ENCODE data around the gene CUX1. TPM values are rescaled to one million over a fixed set of nuclear protein-coding genes. Genes with fewer than 3 reads are reported as not detected.

Gene CUX1
- total and polyA plus RNA-seq, 2 donors (not counting 1 experiment from before 2014, with no cell fraction given), result 10.8 to 86.5 TPM

DNA sequence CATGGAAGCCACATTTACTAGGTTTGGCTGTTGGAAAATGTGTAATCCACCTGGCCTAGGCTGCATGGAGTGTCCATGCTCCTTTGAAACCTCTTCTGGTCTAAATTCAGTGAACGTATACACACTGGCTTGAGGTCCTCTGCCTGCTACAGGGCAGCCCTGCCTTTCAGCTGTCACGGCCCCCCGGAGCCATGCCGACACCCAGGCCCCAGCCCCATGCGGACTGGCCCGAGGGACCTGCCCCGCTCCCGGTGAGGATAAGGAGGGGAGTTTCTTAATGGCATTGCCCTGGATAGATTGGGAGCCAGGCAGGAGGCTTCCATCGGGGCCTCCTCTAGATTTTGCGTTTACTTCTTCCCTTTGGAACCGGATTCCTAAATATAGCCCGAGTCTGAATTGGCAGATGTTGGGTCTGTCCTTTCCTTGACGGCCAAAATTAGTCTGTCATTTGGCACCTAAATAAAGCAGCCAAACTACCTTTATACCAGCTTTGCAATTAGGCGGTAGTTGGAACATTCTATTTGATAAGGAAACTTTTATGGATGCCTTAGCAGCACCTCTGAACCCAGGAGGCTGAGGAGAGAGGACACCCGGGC, 397.1 kb downstream of the CUX1 start:
- TF ChIP-seq EZH2 (IDR thresholded peaks at IDR 0.05; ENCODE audit: borderline replicate concordance, insufficient read depth, low read depth, low read length, poor library complexity, severe bottlenecking), result no peak
- TF ChIP-seq, protein P1, sequence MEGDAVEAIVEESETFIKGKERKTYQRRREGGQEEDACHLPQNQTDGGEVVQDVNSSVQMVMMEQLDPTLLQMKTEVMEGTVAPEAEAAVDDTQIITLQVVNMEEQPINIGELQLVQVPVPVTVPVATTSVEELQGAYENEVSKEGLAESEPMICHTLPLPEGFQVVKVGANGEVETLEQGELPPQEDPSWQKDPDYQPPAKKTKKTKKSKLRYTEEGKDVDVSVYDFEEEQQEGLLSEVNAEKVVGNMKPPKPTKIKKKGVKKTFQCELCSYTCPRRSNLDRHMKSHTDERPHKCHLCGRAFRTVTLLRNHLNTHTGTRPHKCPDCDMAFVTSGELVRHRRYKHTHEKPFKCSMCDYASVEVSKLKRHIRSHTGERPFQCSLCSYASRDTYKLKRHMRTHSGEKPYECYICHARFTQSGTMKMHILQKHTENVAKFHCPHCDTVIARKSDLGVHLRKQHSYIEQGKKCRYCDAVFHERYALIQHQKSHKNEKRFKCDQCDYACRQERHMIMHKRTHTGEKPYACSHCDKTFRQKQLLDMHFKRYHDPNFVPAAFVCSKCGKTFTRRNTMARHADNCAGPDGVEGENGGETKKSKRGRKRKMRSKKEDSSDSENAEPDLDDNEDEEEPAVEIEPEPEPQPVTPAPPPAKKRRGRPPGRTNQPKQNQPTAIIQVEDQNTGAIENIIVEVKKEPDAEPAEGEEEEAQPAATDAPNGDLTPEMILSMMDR (IDR thresholded peaks at IDR 0.05), result no peak
- ChIA-PET CTCF (interaction anchor here (1.1 kb wide), 1 partner anchor 21 kb away, joined by 3 read pairs; no protein-coding TSS in a partner anchor), POLR2A (no interaction called here)
- H3K27me3 ChIP-seq (replicated peaks in 1 of 4; ENCODE audit: control extremely low read depth in 1 of 4, control insufficient read depth in 3 of 4, insufficient read depth in 4 of 4, low read length in 3 of 4), result no peaks in the 10 kb centered on the region
- no peak overlapping the region for H3K9ac ChIP-seq (ENCODE audit: low read length)
- H2AFZ ChIP-seq (ENCODE audit: insufficient read depth, low read depth, low read length, poor library complexity, severe bottlenecking), result no peak overlapping the region
- no peaks in the 10 kb centered on the region for H3K9me3 ChIP-seq (ENCODE audit: control extremely low read depth in 1 of 3, control insufficient read depth in 2 of 3, insufficient read depth in 1 of 3, low read length in 2 of 3)
- no peak for ATAC-seq (ENCODE audit: low read depth)
- no peak overlapping the region for H3K4me3 ChIP-seq (ENCODE audit: control extremely low read depth in 1 of 5, extremely low read depth in 1 of 5, insufficient read depth in 1 of 5, low read depth in 2 of 5, low read length in 4 of 5)
- H3K4me1 ChIP-seq (ENCODE audit: control insufficient read depth in 2 of 2, insufficient read depth in 2 of 2, low read length in 2 of 2), result no peaks in the 10 kb centered on the region
- no peak for DNase-seq
- peaks cover 1 to 2% of the 10 kb centered on the region in 2 experiments for H3K36me3 ChIP-seq (replicated peaks in 1 of 2; ENCODE audit: control extremely low read depth in 1 of 2, control insufficient read depth in 1 of 2, extremely low read depth in 1 of 2, insufficient read depth in 2 of 2, low read length in 1 of 2)
- intact Hi-C loops (cut with micrococcal nuclease), result no loop called here
- Mint-ChIP-seq H3K4me1 (peaks cover 6% of the 10 kb centered on the region), H3K9me3 (ENCODE audit: insufficient read depth) (no peaks in the 10 kb centered on the region), H3K4me3 (no peak overlapping the region), H3K27ac (no peak overlapping the region), H3K27me3 (no peaks in the 10 kb centered on the region)
- H3K79me2 ChIP-seq (ENCODE audit: control insufficient read depth, insufficient read depth, low read length), result no peaks in the 10 kb centered on the region
- no peak overlapping the region for H3K4me2 ChIP-seq (replicated peaks; ENCODE audit: low read depth, low read length, poor library complexity, severe bottlenecking)
- H4K20me1 ChIP-seq (ENCODE audit: control insufficient read depth, insufficient read depth, low read length, poor library complexity, severe bottlenecking), result no peaks in the 10 kb centered on the region
- no peak overlapping the region for H3K27ac ChIP-seq (ENCODE audit: low read length in 2 of 2)
- WGBS (ENCODE audit: insufficient coverage), result 98% methylated on average over 13 of the region's 15 CpGs

DNA sequence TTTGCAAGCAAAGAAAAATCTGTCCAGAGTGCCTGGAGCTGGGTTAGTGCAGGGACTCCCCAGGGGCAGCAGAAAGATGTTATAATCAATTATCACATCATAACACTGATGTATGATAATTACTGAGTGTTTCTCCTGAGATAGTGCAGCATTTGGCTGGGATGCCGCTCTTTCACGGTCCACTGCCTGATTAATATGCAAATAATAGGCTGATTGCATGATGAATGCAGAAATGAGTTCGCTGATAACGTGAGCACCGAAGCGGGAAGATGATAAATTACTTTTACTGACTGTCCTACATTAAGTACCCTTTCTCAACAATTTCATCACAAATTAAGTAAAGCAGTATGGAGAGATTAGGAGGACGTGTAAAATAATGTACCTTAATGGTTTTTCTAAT, 397.8 kb downstream of the CUX1 start:
- intact Hi-C loops (cut with micrococcal nuclease), result no loop called here
- no peak overlapping the region for H3K4me3 Mint-ChIP-seq
- H3K36me3 ChIP-seq (replicated peaks in 1 of 2; ENCODE audit: control extremely low read depth in 1 of 2, control insufficient read depth in 1 of 2, extremely low read depth in 1 of 2, insufficient read depth in 2 of 2, low read length in 1 of 2), result peaks cover 1 to 2% of the 10 kb centered on the region in 2 experiments
- H3K4me1 ChIP-seq (ENCODE audit: control insufficient read depth in 2 of 2, insufficient read depth in 2 of 2, low read length in 2 of 2), result no peaks in the 10 kb centered on the region
- no peaks in the 10 kb centered on the region for H3K79me2 ChIP-seq (ENCODE audit: control insufficient read depth, insufficient read depth, low read length)
- DNase-seq (no peak), ATAC-seq (ENCODE audit: low read depth) (no peak)
- H2AFZ ChIP-seq (ENCODE audit: insufficient read depth, low read depth, low read length, poor library complexity, severe bottlenecking), result no peak overlapping the region
- H3K4me3 ChIP-seq (ENCODE audit: control extremely low read depth in 1 of 5, extremely low read depth in 1 of 5, insufficient read depth in 1 of 5, low read depth in 2 of 5, low read length in 4 of 5), result no peak overlapping the region
- peaks cover 6% of the 10 kb centered on the region for H3K4me1 Mint-ChIP-seq
- H3K27me3 Mint-ChIP-seq, result no peaks in the 10 kb centered on the region
- no CpG with 5 or more reads among the region's 7 CpGs for WGBS (ENCODE audit: insufficient coverage)
- TF ChIP-seq EZH2 (IDR thresholded peaks at IDR 0.05; ENCODE audit: borderline replicate concordance, insufficient read depth, low read depth, low read length, poor library complexity, severe bottlenecking), result no peak
- TF ChIP-seq, protein P1 (IDR thresholded peaks at IDR 0.05), result no peak
- CTCF ChIA-PET, result interaction anchor here (1.1 kb wide), 1 partner anchor 20 kb away, joined by 3 read pairs; no protein-coding TSS in a partner anchor
- no peak overlapping the region for H3K27ac ChIP-seq (ENCODE audit: low read length in 2 of 2)
- no peaks in the 10 kb centered on the region for H3K27me3 ChIP-seq (replicated peaks in 1 of 4; ENCODE audit: control extremely low read depth in 1 of 4, control insufficient read depth in 3 of 4, insufficient read depth in 4 of 4, low read length in 3 of 4)
- H4K20me1 ChIP-seq (ENCODE audit: control insufficient read depth, insufficient read depth, low read length, poor library complexity, severe bottlenecking), result no peaks in the 10 kb centered on the region
- no peaks in the 10 kb centered on the region for H3K9me3 ChIP-seq (ENCODE audit: control extremely low read depth in 1 of 3, control insufficient read depth in 2 of 3, insufficient read depth in 1 of 3, low read length in 2 of 3)
- POLR2A ChIA-PET, result no interaction called here
- H3K9me3 Mint-ChIP-seq (ENCODE audit: insufficient read depth), result no peaks in the 10 kb centered on the region
- H3K27ac Mint-ChIP-seq, result no peak overlapping the region
- H3K4me2 ChIP-seq (replicated peaks; ENCODE audit: low read depth, low read length, poor library complexity, severe bottlenecking), result no peak overlapping the region
- H3K9ac ChIP-seq (ENCODE audit: low read length), result no peak overlapping the region
